ENCODE results near the gene CDC16. TPM values are rescaled to one million over a fixed set of nuclear protein-coding genes. Genes with fewer than 3 reads are reported as not detected.
A peak's percentile ranks its signal among the peaks of the same experiment; 100 is the strongest.

Gene CDC16
- total and polyA plus RNA-seq, 9 of the 15 experiments (the other 6 are each of a cell fraction or from before 2014, with no cell fraction given) = 23.2 to 102 (median 51.6) TPM

GRCh38 chr13:114226699-114227323, 7.9 kb upstream of the CDC16 start (continued):
- TF ChIP-seq RBFOX2 (IDR thresholded peaks at IDR 0.05; ENCODE audit: low read depth, low read length) (no peak), ZFX (CRISPR knock-in tag; IDR thresholded peaks at IDR 0.05) (no peak), MECOM (CRISPR knock-in tag; IDR thresholded peaks at IDR 0.05) (no peak), GATAD2A (IDR thresholded peaks at IDR 0.05) (no peak), CC2D1A (IDR thresholded peaks at IDR 0.05) (peak; percentile 76), STAT6 (CRISPR knock-in tag; IDR thresholded peaks at IDR 0.05) (no peak), ZNF707 (CRISPR knock-in tag; conservative IDR thresholded peaks at IDR 0.05) (no peak), ZNF41 (CRISPR knock-in tag; conservative IDR thresholded peaks at IDR 0.05) (no peak), RBM14 (IDR thresholded peaks at IDR 0.05; ENCODE audit: borderline replicate concordance, insufficient read depth, low read depth, low read length) (no peak), E2F4 (CRISPR knock-in tag; IDR thresholded peaks at IDR 0.05; ENCODE audit: low read depth) (no peak), MNT (conservative IDR thresholded peaks at IDR 0.05) (no peak), HDAC6 (IDR thresholded peaks at IDR 0.05; ENCODE audit: low read depth, low read length) (no peak), ILF3 (IDR thresholded peaks at IDR 0.05; ENCODE audit: borderline replicate concordance) (no peak)
- TF ChIP-seq, protein P1, sequence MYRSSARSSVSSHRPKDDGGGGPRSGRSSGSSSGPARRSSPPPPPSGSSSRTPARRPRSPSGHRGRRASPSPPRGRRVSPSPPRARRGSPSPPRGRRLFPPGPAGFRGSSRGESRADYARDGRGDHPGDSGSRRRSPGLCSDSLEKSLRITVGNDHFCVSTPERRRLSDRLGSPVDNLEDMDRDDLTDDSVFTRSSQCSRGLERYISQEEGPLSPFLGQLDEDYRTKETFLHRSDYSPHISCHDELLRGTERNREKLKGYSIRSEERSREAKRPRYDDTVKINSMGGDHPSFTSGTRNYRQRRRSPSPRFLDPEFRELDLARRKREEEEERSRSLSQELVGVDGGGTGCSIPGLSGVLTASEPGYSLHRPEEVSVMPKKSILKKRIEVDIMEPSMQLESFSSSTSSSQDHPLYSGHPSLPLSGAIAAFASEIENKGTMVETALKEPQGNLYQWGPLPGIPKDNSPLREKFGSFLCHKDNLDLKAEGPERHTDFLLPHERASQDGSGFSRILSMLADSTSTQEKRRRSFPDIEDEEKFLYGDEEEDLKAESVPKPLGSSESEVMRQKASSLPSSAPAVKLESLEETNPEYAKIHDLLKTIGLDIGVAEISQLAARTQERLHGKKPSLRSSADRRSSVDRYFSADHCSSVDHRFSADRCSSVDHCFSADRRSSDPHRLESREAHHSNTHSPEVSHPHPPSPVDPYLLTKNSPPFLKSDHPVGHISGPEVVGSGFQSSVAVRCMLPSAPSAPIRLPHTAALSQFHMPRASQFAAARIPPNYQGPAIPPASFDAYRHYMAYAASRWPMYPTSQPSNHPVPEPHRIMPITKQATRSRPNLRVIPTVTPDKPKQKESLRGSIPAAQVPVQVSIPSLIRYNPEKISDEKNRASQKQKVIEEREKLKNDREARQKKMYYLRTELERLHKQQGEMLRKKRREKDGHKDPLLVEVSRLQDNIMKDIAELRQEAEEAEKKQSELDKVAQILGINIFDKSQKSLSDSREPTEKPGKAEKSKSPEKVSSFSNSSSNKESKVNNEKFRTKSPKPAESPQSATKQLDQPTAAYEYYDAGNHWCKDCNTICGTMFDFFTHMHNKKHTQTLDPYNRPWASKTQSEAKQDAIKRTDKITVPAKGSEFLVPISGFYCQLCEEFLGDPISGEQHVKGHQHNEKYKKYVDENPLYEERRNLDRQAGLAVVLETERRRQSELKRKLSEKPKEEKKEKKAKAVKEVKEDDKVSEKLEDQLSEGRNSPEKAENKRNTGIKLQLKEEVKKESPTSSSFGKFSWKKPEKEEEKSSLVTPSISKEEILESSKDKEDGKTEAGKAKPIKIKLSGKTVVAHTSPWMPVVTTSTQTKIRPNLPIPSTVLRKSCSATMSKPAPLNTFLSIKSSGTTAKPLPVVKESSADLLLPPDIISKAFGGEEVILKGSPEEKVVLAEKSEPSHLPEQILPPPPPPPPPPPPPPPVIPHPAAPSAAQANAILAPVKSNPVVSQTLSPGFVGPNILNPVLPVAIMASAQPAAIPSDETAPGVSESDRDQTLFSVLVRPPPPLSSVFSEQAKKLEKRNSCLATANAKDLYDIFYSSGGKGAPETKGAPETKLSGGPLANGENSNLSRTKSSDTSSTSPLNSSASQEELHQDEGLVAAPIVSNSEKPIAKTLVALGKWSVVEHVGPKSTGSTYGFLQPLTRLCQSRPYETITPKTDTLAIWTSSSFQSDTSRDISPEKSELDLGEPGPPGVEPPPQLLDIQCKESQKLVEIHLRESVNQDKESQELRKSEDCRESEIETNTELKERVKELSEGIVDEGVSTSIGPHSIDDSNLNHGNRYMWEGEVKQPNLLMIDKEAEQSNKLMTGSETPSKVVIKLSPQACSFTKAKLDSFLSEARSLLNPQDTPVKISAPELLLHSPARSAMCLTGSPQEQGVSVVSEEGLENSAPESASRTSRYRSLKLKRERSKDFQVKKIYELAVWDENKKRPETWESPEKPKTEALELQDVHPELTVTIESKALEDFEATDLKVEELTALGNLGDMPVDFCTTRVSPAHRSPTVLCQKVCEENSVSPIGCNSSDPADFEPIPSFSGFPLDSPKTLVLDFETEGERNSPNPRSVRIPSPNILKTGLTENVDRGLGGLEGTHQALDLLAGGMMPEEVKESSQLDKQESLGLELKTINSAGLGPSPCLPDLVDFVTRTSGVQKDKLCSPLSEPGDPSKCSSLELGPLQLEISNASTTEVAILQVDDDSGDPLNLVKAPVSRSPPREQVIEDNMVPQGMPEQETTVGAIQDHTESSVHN (IDR thresholded peaks at IDR 0.05; ENCODE audit: borderline replicate concordance in 1 of 2, low read depth in 1 of 2) = no peak
